Epithelial cell of prostate (primary cell): ENCODE results near the gene MAP1LC3B2.

Source experiments
- DNase-seq: peaks from one replicate; pipeline ENCODE4 v3.0.0-alpha.2; 2011; ENCODE audit warnings: low read depth, low spot score
- H3K27ac ChIP-seq: fragments of 450-650 bp; 2 replicates; pipeline ENCODE4 v1.5.1; 2017; ENCODE audit warnings: mild to moderate bottlenecking

Gene MAP1LC3B2

GRCh38 chr12:116537101-116537904 lies 21.9 kb upstream of the MAP1LC3B2 start:
- H3K27ac ChIP-seq = no peak overlapping the region
- DNase-seq = no peak

DNA sequence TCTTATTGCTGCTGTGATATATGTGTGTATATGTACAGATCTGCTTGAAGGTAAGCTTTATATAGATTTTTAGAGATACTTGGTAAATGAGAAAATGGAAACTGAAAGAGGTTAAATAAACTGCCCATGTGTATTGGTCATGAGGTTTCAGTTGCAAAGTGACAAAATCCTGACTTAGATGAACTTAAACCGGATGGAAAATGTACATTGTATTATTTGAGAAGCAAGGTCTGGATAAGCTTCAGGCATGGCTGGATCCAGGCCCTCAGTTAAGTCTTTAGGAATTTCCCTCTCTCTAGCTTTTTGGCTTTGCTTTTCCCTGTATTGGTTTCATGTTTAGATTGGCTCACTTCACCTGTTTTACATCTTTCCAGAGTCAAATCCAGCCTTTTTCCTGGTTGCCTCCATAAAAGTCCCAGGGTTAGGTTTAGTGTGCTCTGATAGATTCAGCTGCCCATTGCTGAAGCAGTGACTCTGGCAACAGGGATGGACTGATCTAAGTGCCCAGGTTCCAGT lies 21.0 kb upstream of the MAP1LC3B2 start:
- H3K27ac ChIP-seq = no peak overlapping the region
- DNase-seq = no peak

GRCh38 chr12:116538682-116539305 lies 20.4 kb upstream of the MAP1LC3B2 start:
- no peak for DNase-seq
- peak overlapping the region; percentile 12 for H3K27ac ChIP-seq

DNA sequence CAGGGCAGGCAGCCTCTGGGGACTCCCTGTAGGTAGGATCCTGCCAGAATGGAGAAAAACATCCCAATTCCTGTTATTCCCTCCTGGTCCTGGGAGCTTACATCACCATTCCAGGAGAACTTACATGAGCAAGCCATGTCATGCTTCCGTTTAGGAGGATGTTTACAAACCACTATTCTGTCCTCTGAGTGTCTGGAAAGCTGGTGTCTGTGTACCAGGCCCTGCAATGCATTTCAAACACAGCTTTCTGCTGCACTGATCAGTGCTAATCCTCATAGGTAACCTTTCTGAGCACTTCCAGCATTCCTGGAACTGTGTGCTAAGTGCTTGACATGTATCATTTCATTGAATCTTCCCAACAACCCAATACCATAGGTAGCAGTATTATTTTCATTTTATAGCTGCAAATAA lies 19.8 kb upstream of the MAP1LC3B2 start:
- no peak for DNase-seq
- H3K27ac ChIP-seq = peak overlapping the region; percentile 12

- DNase-seq = no peak
- H3K27ac ChIP-seq = peak overlapping the region; percentile 12
Measured at GRCh38 chr12:116539905-116540482, 19.2 kb upstream of the MAP1LC3B2 start.

GRCh38 chr12:116540622-116541152 lies 18.5 kb upstream of the MAP1LC3B2 start:
- no peak overlapping the region for H3K27ac ChIP-seq
- no peak for DNase-seq

GRCh38 chr12:116541547-116542344 lies 17.4 kb upstream of the MAP1LC3B2 start:
- no peak overlapping the region for H3K27ac ChIP-seq
- no peak for DNase-seq

DNA sequence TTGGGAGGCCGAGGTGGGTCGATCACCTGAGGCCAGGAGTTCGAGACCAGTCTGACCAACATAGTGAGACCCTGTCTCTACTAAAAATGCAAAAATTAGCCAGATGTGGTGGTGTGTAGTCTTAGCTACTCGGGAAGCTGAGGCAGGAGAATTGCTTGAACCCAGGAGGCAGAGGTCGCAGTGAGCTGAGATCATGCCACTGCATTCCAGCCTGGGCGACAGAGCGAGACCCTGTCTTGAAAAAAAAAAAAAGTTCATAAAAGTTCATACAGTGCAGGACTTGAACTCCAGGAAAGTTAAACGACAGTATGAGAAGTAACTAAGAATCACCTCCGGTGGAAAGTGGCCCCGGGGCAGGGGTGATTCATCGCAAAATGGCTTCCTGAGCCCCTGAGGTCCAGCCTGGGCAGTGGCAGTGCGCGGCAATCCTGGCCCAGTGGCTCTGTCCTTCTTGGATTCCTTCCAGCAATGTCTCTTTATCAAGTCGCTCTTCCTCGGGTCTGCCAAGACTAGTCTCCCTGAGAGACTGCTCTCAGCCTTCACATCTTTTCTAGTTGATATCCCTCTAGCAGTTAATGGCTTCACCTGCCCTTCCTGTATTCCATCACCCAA lies 16.7 kb upstream of the MAP1LC3B2 start:
- no peak for DNase-seq
- no peak overlapping the region for H3K27ac ChIP-seq

- DNase-seq = no peak
Measured at GRCh38 chr12:116544656-116545055, 14.5 kb upstream of the MAP1LC3B2 start.

GRCh38 chr12:116545144-116545543 lies 14.0 kb upstream of the MAP1LC3B2 start:
- no peak overlapping the region for H3K27ac ChIP-seq
- DNase-seq = no peak

More at GRCh38 chr12:116544656-116545055, 14.5 kb upstream of the MAP1LC3B2 start:
- no peak overlapping the region for H3K27ac ChIP-seq

DNA sequence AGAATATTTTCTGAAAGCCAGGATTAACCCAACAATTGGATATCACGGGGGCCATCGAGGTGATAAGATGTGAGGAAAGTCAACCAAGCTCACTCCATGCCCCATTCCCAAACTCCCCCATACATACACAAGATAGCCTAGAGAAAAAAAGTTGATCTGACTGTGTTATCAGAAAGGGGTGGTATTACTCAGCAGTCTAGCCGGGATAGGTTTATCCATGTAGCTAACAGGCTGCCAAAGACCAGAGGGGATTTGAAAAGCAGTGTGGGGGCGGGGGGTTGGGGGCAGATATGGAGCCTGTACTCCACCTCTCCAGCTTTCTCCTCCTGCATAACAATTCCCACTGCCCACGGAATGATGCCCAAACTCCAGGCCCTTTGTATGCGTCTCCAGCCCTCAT lies 13.2 kb upstream of the MAP1LC3B2 start:
- no peak overlapping the region for H3K27ac ChIP-seq
- no peak for DNase-seq

DNA sequence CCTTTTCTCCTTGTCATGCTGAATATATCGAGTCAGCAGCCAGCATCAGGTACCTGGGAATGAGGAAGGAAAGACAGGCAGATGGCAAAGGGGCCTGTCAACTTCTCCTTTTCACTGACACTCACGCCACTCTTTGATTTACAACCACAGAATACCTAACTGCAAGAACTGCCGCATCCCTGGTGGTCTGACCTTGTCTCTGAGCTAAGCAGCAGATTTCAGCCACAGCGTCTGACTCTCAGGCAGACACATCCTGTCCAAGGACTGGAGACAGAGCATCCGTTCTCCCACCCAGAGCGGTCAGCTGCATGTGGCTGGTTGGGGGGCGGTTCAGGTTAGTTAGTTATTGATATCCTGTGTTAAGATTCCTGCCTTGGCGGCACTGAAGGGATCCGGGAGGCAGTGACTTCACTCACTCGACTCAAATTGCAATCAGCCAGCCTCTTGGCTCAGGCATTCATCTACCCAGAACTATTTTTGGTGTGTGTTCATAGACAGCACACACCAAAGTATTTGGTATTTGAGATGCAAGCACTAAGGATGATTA lies 11.2 kb upstream of the MAP1LC3B2 start:
- no peak overlapping the region for H3K27ac ChIP-seq
- no peak for DNase-seq

DNA sequence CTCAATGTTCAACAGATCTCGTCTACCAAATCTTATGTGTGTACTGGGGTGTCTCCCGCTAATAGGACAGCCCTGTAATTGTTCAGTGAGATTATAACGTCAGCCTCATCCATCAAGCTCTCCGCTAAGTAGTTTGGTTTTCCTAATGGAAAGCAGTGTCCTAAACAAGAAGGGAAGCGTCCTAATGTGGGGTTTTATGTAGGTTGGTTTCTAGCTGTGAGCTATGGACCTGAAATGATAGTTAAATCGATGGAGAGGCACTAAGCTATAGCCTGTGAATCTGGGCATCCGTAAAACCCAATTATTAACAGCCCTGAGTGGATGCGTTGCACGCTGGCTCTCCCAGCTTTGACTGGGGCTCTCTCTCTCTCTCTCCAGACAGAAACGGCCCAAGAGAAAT lies 9.2 kb upstream of the MAP1LC3B2 start:
- DNase-seq = no peak
- no peak overlapping the region for H3K27ac ChIP-seq

- DNase-seq = no peak
- no peak overlapping the region for H3K27ac ChIP-seq
Measured at GRCh38 chr12:116551151-116551550, 8.0 kb upstream of the MAP1LC3B2 start.

DNA sequence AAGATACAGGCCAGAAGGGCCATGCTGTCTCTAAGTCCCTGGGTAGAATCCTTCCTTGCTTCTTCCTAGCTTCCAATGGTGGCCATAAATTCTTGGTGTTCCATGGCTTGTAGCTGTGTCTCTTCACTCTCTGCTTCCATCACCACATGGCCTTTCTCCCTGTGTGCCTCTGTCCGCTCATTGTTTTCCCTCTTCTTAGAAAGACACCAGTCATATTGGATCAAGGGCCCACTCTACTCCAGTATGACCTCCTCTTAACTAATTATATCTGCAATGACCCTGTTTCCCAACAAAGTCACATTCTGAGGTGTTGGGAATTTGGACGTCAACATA lies 7.6 kb upstream of the MAP1LC3B2 start:
- H3K27ac ChIP-seq = peak overlapping the region; percentile 32
- DNase-seq = no peak

DNA sequence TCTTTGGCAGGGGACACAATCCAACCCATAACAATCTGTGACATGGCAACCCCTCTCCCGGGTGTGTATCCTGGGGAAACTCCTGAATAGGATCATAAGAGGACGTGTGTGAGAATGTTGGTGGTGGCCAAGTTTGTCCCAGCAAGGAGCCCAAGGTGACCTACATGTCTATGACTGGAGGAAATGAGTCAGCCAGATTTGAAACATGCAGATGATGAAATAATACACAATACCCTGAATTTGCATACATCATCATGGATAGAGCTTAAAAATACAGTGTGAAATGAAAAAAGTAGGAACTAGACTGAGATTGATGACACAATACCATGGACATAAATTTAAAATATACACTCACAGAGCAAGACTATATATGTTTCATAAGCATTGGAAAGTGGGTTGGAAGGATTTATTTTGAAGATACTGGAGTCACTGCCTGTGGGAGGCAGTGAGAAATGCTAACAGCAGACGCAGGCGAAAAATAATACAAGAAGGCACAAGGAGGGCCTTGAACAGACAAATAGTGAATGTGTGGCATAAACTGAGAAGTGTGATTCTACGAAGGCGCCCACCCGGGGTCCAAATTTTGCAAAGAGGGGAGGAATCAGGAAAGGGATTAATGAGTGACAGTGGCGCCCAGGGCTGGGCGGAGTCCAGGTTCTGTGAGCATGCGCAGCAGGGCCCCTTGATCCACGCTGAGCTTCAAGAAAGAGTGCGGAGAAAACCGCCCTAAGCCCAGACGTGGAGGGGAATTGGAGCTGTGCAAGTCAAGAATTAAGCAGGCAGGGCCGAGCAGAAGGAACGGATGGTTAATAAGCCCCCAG lies 7.0 kb upstream of the MAP1LC3B2 start:
- no peak for DNase-seq
- H3K27ac ChIP-seq = peak overlapping the region; percentile 32

GRCh38 chr12:116552773-116553373 lies 6.3 kb upstream of the MAP1LC3B2 start:
- no peak overlapping the region for H3K27ac ChIP-seq
- no peak for DNase-seq

DNA sequence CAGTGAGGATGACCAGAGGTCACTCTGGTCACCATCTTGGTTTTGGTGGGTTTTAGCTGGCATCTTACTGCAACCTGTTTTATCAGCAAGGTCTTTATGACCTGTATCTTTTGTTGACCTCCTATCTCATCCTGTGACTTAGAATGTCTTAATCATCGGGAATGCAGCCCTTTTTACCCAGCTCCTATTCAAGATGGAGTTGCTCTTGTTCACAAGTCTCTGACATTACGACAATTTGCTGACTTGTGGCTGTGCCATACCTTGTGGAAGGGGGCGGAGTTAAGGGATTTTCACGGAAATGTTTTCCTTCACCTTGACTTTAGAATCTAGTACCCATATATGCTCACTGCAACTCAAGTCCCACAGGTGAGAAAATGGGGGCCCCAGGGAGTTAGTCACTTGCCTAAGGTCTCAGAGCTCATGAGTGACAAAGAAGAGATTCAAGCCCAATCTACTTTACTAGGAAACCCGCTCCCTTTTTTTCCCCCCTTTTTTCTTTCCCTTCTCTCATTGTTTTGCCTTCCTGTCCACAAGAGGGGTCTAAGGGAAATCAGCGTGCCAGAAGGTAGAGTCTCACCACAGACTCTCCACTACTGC lies 2.7 kb upstream of the MAP1LC3B2 start:
- no peak for DNase-seq
- H3K27ac ChIP-seq = no peak overlapping the region
